GM18511 (cell line): ENCODE results near the gene PTPRT.

Experiments
- ATAC-seq: cut with Tn5 transposase; IDR thresholded peaks from one replicate; pipeline ENCODE4 v1.9.1; 2021; ENCODE audit warnings: mild to moderate bottlenecking, moderate library complexity; ENCODE audit not compliant: unreplicated experiment

The PTPRT gene

DNA sequence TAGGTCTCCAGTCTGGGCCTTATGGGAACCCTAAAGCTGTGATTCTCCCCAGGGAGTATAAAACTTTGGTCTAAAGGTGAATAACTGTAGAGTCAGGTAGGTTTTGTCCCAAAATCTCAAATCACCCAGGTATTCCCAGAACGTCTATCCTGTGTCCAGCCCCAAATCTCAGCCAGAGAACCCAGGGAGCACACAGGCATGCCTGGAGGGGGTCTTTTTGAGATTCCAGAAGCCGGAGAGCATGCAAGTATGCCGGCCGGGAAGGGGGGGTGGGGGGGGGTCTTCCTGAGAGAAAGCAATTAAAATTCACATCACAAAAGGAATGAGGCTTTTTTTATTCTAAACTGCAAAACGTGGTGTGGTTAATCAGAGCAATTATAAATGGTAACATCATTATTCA, 210.0 kb downstream of the PTPRT start:
- ATAC-seq: no peak

- ATAC-seq: no peak
These were observed 211.3 kb downstream of the PTPRT start for GRCh38 chr20:42978184-42978974.

- ATAC-seq: no peak
These were observed 213.7 kb downstream of the PTPRT start for GRCh38 chr20:42975974-42976373.

- ATAC-seq: no peak
These were observed 215.4 kb downstream of the PTPRT start for GRCh38 chr20:42974347-42974746.

- ATAC-seq: no peak
These were observed 217.1 kb downstream of the PTPRT start for GRCh38 chr20:42972591-42972990.

DNA sequence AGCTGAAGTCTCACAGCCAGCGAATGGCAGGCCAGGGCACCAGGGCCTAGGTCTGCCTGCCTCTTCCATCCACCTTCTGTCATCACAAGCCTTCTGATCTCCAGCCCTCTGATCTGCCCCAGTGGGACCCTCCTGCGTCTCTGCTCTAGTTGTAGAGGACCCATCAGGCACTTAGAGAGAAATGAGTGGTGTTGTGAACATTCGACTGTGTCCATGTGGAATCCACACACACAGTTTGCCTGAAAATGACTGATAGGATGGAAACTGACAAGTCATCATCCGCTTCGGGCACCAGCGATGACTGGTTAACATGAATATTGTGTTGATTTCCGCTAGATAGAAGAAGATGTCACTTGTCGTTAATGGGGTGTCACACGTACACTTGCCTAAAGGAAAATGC, 221.0 kb downstream of the PTPRT start:
- ATAC-seq: no peak

GRCh38 chr20:42963796-42964195, 225.9 kb downstream of the PTPRT start:
- no peak for ATAC-seq

- ATAC-seq: no peak
These were observed 227.9 kb downstream of the PTPRT start for GRCh38 chr20:42961771-42962170.

- ATAC-seq: no peak
These were observed 229.7 kb downstream of the PTPRT start for GRCh38 chr20:42959996-42960395.

DNA sequence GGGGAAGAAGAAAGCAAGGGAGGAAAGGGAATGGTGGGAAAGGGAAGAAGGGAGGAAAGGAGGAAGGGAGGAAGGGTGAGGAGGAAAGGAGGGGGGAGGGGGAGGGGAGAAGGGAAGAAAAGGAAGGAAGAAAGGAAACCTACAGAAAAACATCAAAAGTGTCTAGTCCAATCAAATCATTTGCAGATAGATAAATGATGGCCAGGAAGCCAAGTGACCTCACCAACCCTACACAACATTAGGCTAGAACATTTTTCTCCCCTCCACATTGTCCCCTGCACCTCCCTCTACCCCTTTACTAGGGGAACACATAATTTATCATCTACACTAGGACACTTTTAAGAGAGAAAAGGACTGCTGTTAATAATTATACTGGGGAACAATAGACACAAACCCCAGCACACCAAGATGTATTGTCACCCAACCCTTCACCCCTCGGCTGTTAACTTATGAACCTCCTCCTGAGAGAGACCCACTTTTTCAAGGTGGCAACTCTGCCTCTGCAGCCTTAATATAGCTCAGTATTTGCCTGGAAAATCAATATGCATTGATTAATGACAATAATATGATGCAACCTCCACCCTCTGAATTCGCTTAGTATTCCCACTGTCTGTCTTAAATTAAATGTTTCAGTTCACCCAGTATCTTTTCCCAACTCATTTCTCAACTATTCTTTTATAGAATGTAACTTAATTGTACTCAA, 231.2 kb downstream of the PTPRT start:
- no peak for ATAC-seq

GRCh38 chr20:42957704-42958095, 232.0 kb downstream of the PTPRT start:
- ATAC-seq: no peak

DNA sequence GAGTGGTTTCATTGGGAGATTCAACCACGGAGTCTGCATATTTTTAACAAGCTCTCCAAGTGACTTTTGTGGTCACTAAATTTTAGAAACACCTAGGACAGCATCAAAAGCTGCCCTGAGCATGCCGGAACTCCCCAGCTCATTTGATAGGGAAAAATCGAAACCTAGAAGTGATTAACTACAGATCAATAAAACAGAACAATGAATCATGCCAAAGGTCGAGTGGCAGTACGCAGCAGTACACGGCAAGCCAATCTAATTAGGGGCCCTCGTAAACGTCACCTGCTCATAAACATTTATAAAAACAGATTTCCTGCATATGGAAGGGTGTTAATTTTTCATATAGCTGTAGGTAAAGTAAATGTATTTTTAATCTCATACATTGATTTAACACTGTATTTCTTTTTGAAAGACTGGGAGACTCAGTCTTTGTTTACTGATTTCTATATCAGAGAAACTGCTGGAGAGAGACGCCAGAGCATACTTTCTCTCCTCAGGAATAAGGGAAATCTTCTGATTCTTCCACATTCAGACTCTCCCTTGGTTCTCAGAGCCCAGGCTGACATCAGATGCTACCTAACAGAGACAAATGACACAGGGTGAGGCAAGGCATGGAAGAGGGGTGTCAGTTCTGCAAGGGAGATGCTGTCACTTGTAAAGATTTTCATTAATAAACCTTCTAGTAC, 232.5 kb downstream of the PTPRT start:
- no peak for ATAC-seq

DNA sequence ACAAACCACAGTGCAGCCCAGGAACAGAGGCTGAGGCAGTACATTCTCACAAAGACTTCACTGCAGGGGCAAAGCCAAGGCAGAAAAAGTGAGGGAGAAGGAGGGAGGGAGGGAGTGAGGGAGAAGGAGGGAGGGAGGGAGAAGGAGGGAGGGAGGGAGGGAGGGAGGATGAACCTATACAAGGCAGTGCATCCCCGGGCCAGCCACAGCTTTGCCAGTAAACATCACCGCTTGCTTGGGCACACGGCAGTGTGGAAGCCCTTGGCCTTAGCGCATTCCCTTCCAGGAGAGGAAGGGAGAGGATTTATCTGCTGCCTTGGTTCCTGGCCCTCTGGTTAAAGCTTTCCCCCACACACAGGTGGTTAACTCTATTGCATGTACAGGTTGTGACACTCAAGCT, 234.0 kb downstream of the PTPRT start:
- ATAC-seq: no peak

- ATAC-seq: no peak
These were observed 234.8 kb downstream of the PTPRT start for GRCh38 chr20:42954951-42955350.

DNA sequence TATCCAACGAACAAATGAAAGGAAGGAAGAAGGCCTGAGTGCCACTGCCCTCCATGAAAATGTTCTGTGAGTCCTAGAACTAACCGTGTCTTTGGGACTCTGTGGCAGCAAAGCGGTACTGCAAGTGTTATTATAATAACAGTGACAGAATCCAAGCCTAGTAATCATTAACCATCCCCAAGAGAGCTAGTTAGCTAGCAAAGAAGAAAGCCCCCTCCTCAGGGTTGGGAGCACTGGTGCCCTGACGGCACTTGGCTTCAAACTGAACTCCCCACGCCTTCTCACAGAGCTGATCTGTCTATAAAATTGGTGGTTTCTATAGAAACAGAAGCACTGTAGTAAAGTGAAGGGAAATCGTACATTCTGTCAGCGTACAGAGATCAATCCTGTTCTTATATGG, 239.8 kb downstream of the PTPRT start:
- ATAC-seq: no peak

GRCh38 chr20:42945234-42945994, 244.3 kb downstream of the PTPRT start:
- no peak for ATAC-seq

GRCh38 chr20:42941629-42942028, 248.1 kb downstream of the PTPRT start:
- no peak for ATAC-seq

DNA sequence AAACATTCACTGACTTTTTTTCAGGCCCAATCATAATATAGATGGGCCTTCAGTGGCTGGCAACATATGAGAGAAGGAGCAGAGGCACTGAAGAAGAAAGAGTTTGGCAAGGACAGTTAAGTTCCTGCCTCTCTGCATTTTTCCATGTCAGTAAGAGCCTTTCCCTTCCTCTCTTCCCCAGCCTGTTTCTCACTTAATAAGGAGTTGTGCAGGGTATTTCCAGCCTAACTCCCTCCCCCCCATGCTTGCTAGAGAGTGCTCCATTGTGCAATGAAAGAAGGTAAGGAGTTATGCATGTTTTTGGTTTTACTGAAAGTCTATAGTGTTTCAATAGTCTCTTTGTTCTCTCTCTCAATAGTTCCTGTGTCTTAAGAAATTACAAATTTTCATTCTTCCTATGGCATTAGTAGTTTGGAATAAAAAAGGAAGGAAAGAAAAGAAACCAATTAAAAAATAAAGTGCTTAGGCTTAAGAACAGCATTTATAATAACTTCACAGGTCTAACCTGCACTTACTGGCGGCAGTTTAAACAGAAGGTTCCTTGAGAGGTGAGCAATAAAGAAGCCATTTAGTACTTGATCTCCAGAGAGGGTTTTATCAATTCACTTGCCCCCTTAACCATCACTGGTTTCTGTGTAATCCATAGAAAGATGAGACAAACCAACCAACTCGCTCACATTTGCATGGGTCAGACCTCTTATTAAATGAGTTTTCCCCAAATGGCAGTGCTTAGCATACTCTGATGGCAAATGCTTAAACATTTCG, 251.1 kb downstream of the PTPRT start:
- ATAC-seq: no peak

- no peak for ATAC-seq
These were observed 253.2 kb downstream of the PTPRT start for GRCh38 chr20:42936482-42936881.

GRCh38 chr20:42924215-42924614, 265.5 kb downstream of the PTPRT start:
- no peak for ATAC-seq
